K562 (cell line): ENCODE results near the gene RGS19. TPM values are rescaled to one million over a fixed set of nuclear protein-coding genes. Genes with fewer than 3 reads are reported as not detected.

Experiments used
- ATAC-seq: fragments of 200-7000 bp; cut with Tn5 transposase; 3 replicates; pipeline ENCODE4 v1.9.1; 2020; ENCODE audit warnings: moderate library complexity
- BruUV-seq: library from RNA; stranded (reverse); fragments of 400-500 nt; replicated peaks from 2 replicates; lab custom pipeline; 2021; lab: Mats Ljungman, UMichigan
- CTCF ChIA-PET: fragments of 300-600 bp; formaldehyde crosslinking; extraction: SDS; loops from one replicate; lab custom pipeline; 2021; ENCODE audit warnings: low intra/inter-chr PET ratio; lab: Yijun Ruan, JAX
- POLR2A ChIA-PET: fragments of 300-600, 350-650 bp; sonication (Branson Sonifier 250); formaldehyde crosslinking; extraction: SDS; loops from one replicate; lab custom pipeline; 2021; ENCODE audit warnings: antibody characterized with exemption, inconsistent platforms; lab: Yijun Ruan, JAX
- DNase-seq, 4 experiments: peaks; one replicate each; pipeline versions ENCODE4 v3.0.0 to v3.0.0-alpha.2; 2011 to 2018; ENCODE audit warnings: low spot score in 3 of 4, mixed read lengths in 3 of 4; ENCODE audit errors: extremely low read depth in 1 of 4
- FAIRE-seq: peaks from 2 replicates; lab custom pipeline; 2011; peaks lifted over from hg19 to GRCh38; lab: Jason Lieb, UNC
- H2AFZ ChIP-seq: 2 replicates; pipeline ENCODE4 v1.6.0; 2011; ENCODE audit warnings: low read depth, low read length, control low read depth, inconsistent platforms
- H3K27ac ChIP-seq: fragments of 200-600 bp; 3 replicates; pipeline ENCODE4 v1.8.0; 2011; ENCODE audit warnings: low read depth, mild to moderate bottlenecking, control low read depth, inconsistent platforms, low read length, moderate library complexity, mixed read lengths; ENCODE audit errors: extremely low read depth
- H3K27me3 ChIP-seq, 2 experiments: fragments of 300-600 bp in 1 of 2; 2 replicates in 1 of 2; 3 replicates in 1 of 2; pipeline versions ENCODE4 v1.6.0 to v1.8.0; 2011; ENCODE audit warnings: inconsistent platforms in 2 of 2, low read length in 2 of 2, mild to moderate bottlenecking in 1 of 2, mixed read lengths in 1 of 2, moderate library complexity in 1 of 2; ENCODE audit not compliant: control insufficient read depth in 2 of 2, insufficient read depth in 2 of 2
- H3K36me3 ChIP-seq: fragments of 300-600 bp; 3 replicates; pipeline ENCODE4 v1.8.0; 2011; ENCODE audit warnings: mild to moderate bottlenecking, low read length, inconsistent platforms; ENCODE audit not compliant: control insufficient read depth, insufficient read depth
- H3K4me1 ChIP-seq, 2 experiments: fragments of 200-600 bp in 1 of 2; replicated peaks in 1 of 2; 2 replicates in 1 of 2; 3 replicates in 1 of 2; pipeline versions ENCODE4 v1.5.1 to v1.8.0; 2011; ENCODE audit warnings: inconsistent platforms in 2 of 2, low read length in 2 of 2, mild to moderate bottlenecking in 1 of 2, mixed read lengths in 1 of 2, moderate library complexity in 1 of 2; ENCODE audit not compliant: control insufficient read depth in 2 of 2, insufficient read depth in 2 of 2
- H3K4me2 ChIP-seq: 2 replicates; pipeline ENCODE4 v1.6.1; 2011; ENCODE audit warnings: low read length, control low read depth, inconsistent platforms, mixed read lengths; ENCODE audit not compliant: insufficient read depth
- H3K4me3 ChIP-seq: fragments of 200-600 bp; sonication (generic), shearing (Covaris generic); 2 replicates; pipeline ENCODE4 v1.5.1; 2016; ENCODE audit warnings: control low read depth, inconsistent platforms
- H3K79me2 ChIP-seq: fragments of 200-600 bp; 3 replicates; pipeline ENCODE4 v1.8.0; 2011; ENCODE audit warnings: low read length, inconsistent platforms; ENCODE audit not compliant: control insufficient read depth, insufficient read depth
- H3K9ac ChIP-seq, 2 experiments: 2 replicates each; pipeline versions ENCODE4 v1.6.0 to v1.6.1; 2011; ENCODE audit warnings: low read depth in 2 of 2, low read length in 2 of 2, control low read depth in 1 of 2, inconsistent platforms in 1 of 2, mild to moderate bottlenecking in 1 of 2, mixed read lengths in 1 of 2; ENCODE audit not compliant: insufficient read depth in 1 of 2
- H3K9me1 ChIP-seq: one replicate; pipeline ENCODE4 v1.6.0; 2011; ENCODE audit warnings: inconsistent platforms, mild to moderate bottlenecking, low read length, moderate library complexity; ENCODE audit not compliant: control insufficient read depth, insufficient read depth
- H3K9me3 ChIP-seq: replicated peaks from 2 replicates; pipeline ENCODE4 v1.5.1; 2011; ENCODE audit warnings: low read depth, low read length, inconsistent platforms; ENCODE audit not compliant: control insufficient read depth, insufficient read depth
- H4K20me1 ChIP-seq: replicated peaks from 2 replicates; pipeline ENCODE4 v1.6.1; 2011; ENCODE audit warnings: low read length, inconsistent platforms, mixed read lengths; ENCODE audit not compliant: control insufficient read depth, insufficient read depth
- ARID2 ChIP-seq: fragments of 450-650 bp; IDR thresholded peaks from 2 replicates; pipeline ENCODE4 v1.6.1; 2017; ENCODE audit warnings: antibody characterized with exemption, mild to moderate bottlenecking
- ATF2 ChIP-seq: sonication (generic); formaldehyde crosslinking; IDR thresholded peaks from 2 replicates; pipeline ENCODE4 v1.8.1; 2022; ENCODE audit warnings: missing genetic modification reagents
- ID3 ChIP-seq, 2 experiments: fragments of 250-450 bp in 1 of 2; fragments of 450-650 bp in 1 of 2; sonication (Bioruptor Pico) in 1 of 2; IDR thresholded peaks; 2 replicates each; pipeline versions ENCODE4 v1.6.1 to v1.8.0; 2016 to 2021; ENCODE audit warnings: mild to moderate bottlenecking in 2 of 2, moderate library complexity in 2 of 2, missing compliant biosample characterization in 1 of 2, missing genetic modification characterization in 1 of 2
- SRSF3 ChIP-seq: fragments of 200-400 bp; formaldehyde crosslinking; IDR thresholded peaks from 2 replicates; pipeline ENCODE4 v1.6.1; 2016; ENCODE audit warnings: mild to moderate bottlenecking, low read length, moderate library complexity; ENCODE audit not compliant: insufficient read depth
- TFAM ChIP-seq: fragments of 250-450 bp; sonication (Bioruptor Pico); conservative IDR thresholded peaks from 2 replicates; pipeline ENCODE4 v1.5.0; 2021; ENCODE audit warnings: mild to moderate bottlenecking, moderate library complexity
- ZNF253 ChIP-seq: fragments of 250-450 bp; sonication (Bioruptor Pico); conservative IDR thresholded peaks from 2 replicates; pipeline ENCODE4 v1.6.1; 2021; ENCODE audit warnings: mild to moderate bottlenecking
- ZNF655 ChIP-seq: fragments of 250-450 bp; sonication (Bioruptor Pico); IDR thresholded peaks from 2 replicates; pipeline ENCODE4 v1.5.0; 2021
- WGBS: fragments of 100-300 bp; shearing (Covaris generic); methylation state at CpG from one replicate; pipeline ENCODE4 v1.1.6; 2016; ENCODE audit warnings: low coverage, mixed read lengths; ENCODE audit not compliant: insufficient coverage; ENCODE audit errors: missing lambda C conversion rate; 5-methylcytosine and 5-hydroxymethylcytosine counted together
- in situ Hi-C: fragments of 300-500 bp; cut with MboI; formaldehyde crosslinking; loops from 4 replicates; pipeline ENCODE4 v1.15.0; 2018; ENCODE audit warnings: inconsistent platforms, mixed read lengths
- intact Hi-C: fragments of 100-400 bp; cut with micrococcal nuclease; formaldehyde crosslinking; loops from 2 replicates; pipeline ENCODE4 v1.14.2; 2022
- polyA plus RNA-seq, 8 experiments: library from polyadenylated mRNA; depleted of rRNA in 4 of 8; stranded (reverse) in 5 of 8; unstranded in 3 of 8; fragments of >200 nt; fragmentation: Nextera tagmentation in 2 of 8; fragmentation: Illumina TruSeq in 1 of 8; extraction: Ambion mirVana in 2 of 8; extraction: Trizol in 1 of 8; gene quantifications; 2 replicates each; pipeline versions ENCODE4 v1.2.1 to v1.2.3, GENCODE V29; 2011 to 2014; ENCODE audit warnings: inconsistent platforms in 1 of 8, missing spikeins in 1 of 8
- total RNA-seq, 7 experiments: library from RNA; depleted of rRNA in 6 of 7; stranded (reverse); fragments of >200 nt in 6 of 7; fragmentation: Illumina TruSeq in 2 of 7; extraction: Trizol in 2 of 7; gene quantifications; 2 replicates each; pipeline versions ENCODE4 v1.2.1 to v1.2.3, GENCODE V29; 2011 to 2021; ENCODE audit warnings: low replicate concordance in 1 of 7
- TF ChIP-seq, protein P1 (sequence below): fragments of 250-450 bp; sonication (Bioruptor Pico); IDR thresholded peaks from 2 replicates; pipeline ENCODE4 v1.4.0; 2020; ENCODE audit warnings: borderline replicate concordance

The RGS19 gene
- total and polyA plus RNA-seq, 9 of the 15 experiments (the other 6 are each of a cell fraction or from before 2014, with no cell fraction given) = 0.41 to 23.7 (median 14.6) TPM

GRCh38 chr20:64077541-64077875, 1.8 kb downstream of the RGS19 start (continued):
- no peak for TF ChIP-seq ZNF253 (CRISPR knock-in tag)
- TF ChIP-seq ARID2 = no peak
- no peak for TF ChIP-seq SRSF3
- TF ChIP-seq TFAM (CRISPR knock-in tag) = no peak
- TF ChIP-seq ATF2 (CRISPR knock-in tag) = no peak

DNA sequence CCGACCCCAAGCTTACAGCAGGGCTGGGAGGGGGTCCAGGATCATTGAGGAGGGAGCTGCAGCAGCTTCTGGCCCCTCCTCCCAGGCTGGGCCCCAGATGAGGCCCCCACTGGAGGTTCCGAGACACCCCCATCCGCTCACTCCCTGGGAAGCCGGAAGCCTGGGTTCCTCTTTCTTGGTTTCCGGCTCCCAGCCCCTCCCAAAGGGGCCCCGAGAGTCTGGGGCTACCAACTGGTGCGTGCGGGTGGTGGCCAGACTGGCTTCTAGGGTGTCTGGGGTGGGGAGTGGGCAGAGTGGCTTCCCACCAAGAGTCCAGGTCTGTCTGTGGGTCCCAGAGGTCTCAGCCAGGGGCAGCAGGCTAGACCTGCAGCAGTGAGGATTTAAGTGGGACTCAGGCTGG, 2.2 kb downstream of the RGS19 start:
- TF ChIP-seq ID3 (CRISPR knock-in tag; IDR thresholded peaks at IDR 0.05) (no peak), ID3 (tag; IDR thresholded peaks at IDR 0.05) (no peak), ZNF655 (CRISPR knock-in tag) (no peak)
- TF ChIP-seq, protein P1, sequence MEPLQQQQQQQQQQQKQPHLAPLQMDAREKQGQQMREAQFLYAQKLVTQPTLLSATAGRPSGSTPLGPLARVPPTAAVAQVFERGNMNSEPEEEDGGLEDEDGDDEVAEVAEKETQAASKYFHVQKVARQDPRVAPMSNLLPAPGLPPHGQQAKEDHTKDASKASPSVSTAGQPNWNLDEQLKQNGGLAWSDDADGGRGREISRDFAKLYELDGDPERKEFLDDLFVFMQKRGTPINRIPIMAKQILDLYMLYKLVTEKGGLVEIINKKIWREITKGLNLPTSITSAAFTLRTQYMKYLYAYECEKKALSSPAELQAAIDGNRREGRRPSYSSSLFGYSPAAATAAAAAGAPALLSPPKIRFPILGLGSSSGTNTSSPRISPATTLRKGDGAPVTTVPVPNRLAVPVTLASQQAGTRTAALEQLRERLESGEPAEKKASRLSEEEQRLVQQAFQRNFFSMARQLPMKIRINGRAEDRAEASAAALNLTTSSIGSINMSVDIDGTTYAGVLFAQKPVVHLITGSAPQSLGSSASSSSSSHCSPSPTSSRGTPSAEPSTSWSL (CRISPR knock-in tag) = no peak
- TF ChIP-seq, all 486 proteins: peak for 0
- intact Hi-C loops = no loop called here
- no peaks in the 10 kb centered on the region for H3K9me1 ChIP-seq
- peaks cover 13 to 84% of the 10 kb centered on the region in 2 experiments; a peak in 4 of 5 replicates for H3K4me1 ChIP-seq
- no peak overlapping the region for H3K4me3 ChIP-seq
- H3K36me3 ChIP-seq = peaks cover 8% of the 10 kb centered on the region; the same call in 1 of the 3 replicates
- CTCF ChIA-PET = no interaction called here
- WGBS = 92% methylated on average over 4 of the region's 8 CpGs
- no peak overlapping the region for H3K27ac ChIP-seq
- H3K4me2 ChIP-seq = no peak overlapping the region
- H3K9me3 ChIP-seq = no peaks in the 10 kb centered on the region
- FAIRE-seq (no peak), DNase-seq (no peak), ATAC-seq (no peak)
- peaks cover 10% of the 10 kb centered on the region; the same call in 2 of the 3 replicates for H3K79me2 ChIP-seq
- H4K20me1 ChIP-seq = no peaks in the 10 kb centered on the region
- no TSS peak for BruUV-seq
- H3K27me3 ChIP-seq = no peaks in the 10 kb centered on the region
- peak overlapping the region in 1 of 2 experiments; percentile 65; a peak in 2 of 4 replicates for H3K9ac ChIP-seq
- POLR2A ChIA-PET = interaction anchor here (0.9 kb wide), 1 partner anchor 9 kb away, joined by 5 read pairs; no protein-coding TSS in a partner anchor
- in situ Hi-C loops = no loop called here
- H2AFZ ChIP-seq = no peak overlapping the region
